Stimulated activated CD4-positive, alpha-beta T cell treated with anti-CD3 and anti-CD28 coated beads, Interleukin-4, amount 100 ng/mL, for 1 hour (primary cell): ENCODE measurements around the gene FLCN.

Experiments
- DNase-seq: peaks from one replicate; pipeline ENCODE4 v3.0.0-alpha.2; 2020

The FLCN gene

DNA sequence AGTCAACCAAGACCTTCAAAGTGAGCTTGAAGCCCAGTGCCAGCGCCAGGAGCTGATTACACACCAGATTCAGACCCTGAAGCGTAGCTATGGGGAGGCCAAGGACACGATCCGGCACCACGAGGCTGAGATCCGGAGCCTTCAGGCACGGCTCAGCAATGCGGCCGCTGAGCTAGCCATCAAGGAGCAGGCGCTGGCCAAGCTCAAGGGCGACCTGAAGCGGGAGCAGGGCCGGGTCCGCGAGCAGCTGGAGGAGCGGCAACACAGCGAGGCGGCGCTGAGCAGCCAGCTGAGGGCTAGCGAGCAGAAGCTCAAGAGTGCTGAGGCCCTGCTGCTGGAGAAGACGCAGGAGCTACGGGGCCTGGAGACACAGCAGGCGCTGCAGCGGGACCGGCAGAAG lies 72.8 kb downstream of the FLCN start:
- DNase-seq, result no peak
